ENCODE data around the gene OLFML2B.

OLFML2B gene

DNA sequence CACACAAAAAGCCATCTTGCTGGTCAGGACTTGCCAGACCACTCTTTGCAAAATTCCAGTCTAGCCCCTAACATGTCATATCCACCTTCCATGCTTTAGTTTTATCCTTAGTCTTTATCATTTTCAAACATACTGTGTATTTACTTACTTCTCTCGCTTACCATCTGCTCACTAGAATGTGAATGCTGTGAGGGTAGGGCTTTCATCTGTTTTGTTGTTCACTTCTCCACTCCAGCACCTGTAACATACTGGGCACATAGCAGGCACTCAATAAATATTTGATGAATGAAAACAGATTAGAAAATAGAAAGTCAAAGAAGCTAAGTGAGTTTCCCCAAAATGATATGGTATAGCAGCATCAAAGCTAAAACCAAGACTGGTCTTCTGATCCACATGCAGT lies 79.9 kb downstream of the OLFML2B start:
- Histone ChIP-seq H3K36me3 (peaks cover 34 to 81% (median 50%) of the 10 kb centered on the region in 11 experiments; a peak in 21 of 22 replicates), H3K4me2 (no peak overlapping the region), H3K9me3 (replicated peaks in 1 of 11) (no peaks in the 10 kb centered on the region), H3K4me3 (no peak overlapping the region), H3K27me3 (no peaks in the 10 kb centered on the region), H3K9ac (no peak overlapping the region), H3K4me1 (peaks cover 0 to 19% (median 2%) of the 10 kb centered on the region in 10 experiments; a peak in 10 of 20 replicates), H4K20me1 (no peaks in the 10 kb centered on the region; a peak in 1 of 22 replicates), H3K27ac (no peak overlapping the region)
- no peak for TF ChIP-seq Cebpa-rat (IDR thresholded peaks at IDR 0.05)

DNA sequence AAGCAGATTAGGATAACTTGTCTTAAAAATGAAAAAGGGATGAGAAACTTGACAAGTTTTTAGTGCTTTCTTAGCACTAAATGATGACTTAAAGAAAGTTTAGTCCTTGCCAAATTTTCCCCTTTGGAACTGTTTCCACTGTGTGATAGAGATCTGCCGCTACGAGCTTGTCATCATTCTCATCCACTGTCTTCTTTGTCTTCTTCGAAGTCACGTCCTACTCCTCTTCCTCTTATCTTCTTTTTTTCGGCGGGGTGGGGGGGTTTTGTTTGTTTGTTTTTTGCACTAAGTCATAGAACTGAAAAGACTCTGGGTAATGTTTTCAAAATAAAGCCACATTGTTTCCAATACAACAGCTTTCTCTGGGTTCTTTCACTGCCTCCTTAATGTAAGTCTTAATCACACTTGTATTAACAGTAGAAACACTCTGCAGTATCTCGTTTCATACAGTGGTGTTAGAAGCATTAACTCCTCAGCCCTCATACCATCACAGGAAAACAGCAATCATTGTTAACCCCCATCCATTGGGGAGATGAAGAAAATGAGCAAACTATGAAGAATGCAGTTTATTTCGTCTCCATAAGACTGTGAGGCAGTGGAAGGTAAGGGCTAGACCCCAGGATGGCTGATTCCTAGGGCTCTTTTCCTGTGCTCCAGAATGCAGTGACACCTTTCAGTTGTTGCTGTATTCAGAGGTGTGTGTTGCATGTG lies 81.8 kb downstream of the OLFML2B start:
- Histone ChIP-seq H3K9ac (no peak overlapping the region), H3K4me2 (no peak overlapping the region), H3K27me3 (no peaks in the 10 kb centered on the region), H3K4me1 (peaks cover 0 to 10% (median 2%) of the 10 kb centered on the region in 10 experiments; a peak in 6 of 20 replicates), H3K9me3 (replicated peaks in 1 of 11) (no peaks in the 10 kb centered on the region), H3K27ac (no peak overlapping the region), H3K36me3 (peaks cover 36 to 94% (median 53%) of the 10 kb centered on the region in 11 experiments; a peak in 21 of 22 replicates), H4K20me1 (no peaks in the 10 kb centered on the region; a peak in 1 of 22 replicates), H3K4me3 (no peak overlapping the region)
- TF ChIP-seq Cebpa-rat (IDR thresholded peaks at IDR 0.05), result no peak

DNA sequence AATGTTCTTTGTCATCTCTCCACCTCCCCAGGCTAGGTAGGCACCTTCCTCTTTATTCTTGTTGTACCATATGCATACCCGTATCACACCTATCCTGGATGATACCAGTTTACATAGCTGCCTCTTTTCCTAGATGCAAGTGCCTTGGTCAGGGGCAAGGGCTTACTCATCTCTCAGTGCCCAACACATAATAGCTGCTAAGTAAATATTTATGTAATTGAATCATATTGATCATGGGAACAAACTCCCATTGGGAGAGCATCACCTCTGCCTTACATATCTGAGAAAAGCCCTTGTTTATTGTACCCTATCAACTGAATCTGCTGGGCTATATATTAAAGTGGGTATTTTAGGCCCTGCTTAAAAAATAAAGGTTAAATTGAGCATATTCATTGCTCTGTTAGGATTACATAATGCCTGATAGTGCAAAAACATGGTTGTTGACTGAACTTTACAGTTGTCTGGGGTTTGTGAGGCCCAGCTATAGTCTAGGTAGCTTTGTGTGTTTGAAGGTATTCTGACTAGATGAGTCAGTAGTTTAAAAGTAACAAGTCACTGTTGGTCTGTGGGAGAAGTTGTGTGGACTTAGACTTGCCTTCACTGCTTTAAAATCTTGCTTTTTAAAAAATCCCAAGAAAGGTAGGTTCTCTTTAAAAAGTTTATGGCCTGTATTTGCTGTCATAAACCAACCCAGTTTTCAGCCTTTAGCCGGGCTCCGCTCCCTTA lies 82.6 kb downstream of the OLFML2B start:
- H3K4me1 ChIP-seq, result peaks cover 0 to 10% (median 2%) of the 10 kb centered on the region in 10 experiments; a peak in 6 of 20 replicates
- no peak overlapping the region for H3K4me3 ChIP-seq
- no peak overlapping the region for H3K4me2 ChIP-seq
- H3K36me3 ChIP-seq, result peaks cover 40 to 94% (median 57%) of the 10 kb centered on the region in 11 experiments; a peak in 21 of 22 replicates
- no peaks in the 10 kb centered on the region for H4K20me1 ChIP-seq
- no peaks in the 10 kb centered on the region for H3K9me3 ChIP-seq (replicated peaks in 1 of 11)
- TF ChIP-seq Cebpa-rat (IDR thresholded peaks at IDR 0.05), result no peak
- no peaks in the 10 kb centered on the region for H3K27me3 ChIP-seq
- H3K27ac ChIP-seq, result no peak overlapping the region
- no peak overlapping the region for H3K9ac ChIP-seq

DNA sequence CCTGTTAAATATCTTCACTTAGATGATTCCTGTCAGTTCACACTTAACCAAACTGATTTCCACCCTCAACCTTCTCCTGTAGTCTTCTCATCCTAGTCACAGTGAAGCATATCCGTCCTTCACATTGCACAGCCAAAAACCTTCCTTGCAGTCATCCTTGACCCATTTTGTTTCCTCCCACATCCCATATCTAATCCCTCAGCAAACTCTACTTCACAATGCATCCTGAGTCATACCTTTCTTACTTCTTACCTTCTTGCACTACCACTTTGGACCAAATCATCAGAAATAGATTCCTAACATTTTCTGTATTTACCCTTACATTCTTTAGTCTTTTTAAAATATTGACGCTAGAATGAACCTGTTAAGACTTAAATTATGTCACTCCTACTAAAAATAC lies 86.9 kb downstream of the OLFML2B start:
- Histone ChIP-seq H3K36me3 (peaks cover 9 to 67% (median 30%) of the 10 kb centered on the region in 11 experiments; a peak in 19 of 22 replicates), H4K20me1 (0 out of 22 replicates have a peak, but pooled peaks cover 0 to 6% (median 0%) of the 10 kb centered on the region in 11 experiments), H3K4me1 (peaks cover 19 to 41% (median 24%) of the 10 kb centered on the region in 10 experiments), H3K4me3 (no peak overlapping the region), H3K27ac (no peak overlapping the region), H3K4me2 (no peak overlapping the region), H3K9ac (no peak overlapping the region), H3K27me3 (no peaks in the 10 kb centered on the region), H3K9me3 (replicated peaks in 1 of 11) (no peaks in the 10 kb centered on the region)
- no peak for TF ChIP-seq Cebpa-rat (IDR thresholded peaks at IDR 0.05)

DNA sequence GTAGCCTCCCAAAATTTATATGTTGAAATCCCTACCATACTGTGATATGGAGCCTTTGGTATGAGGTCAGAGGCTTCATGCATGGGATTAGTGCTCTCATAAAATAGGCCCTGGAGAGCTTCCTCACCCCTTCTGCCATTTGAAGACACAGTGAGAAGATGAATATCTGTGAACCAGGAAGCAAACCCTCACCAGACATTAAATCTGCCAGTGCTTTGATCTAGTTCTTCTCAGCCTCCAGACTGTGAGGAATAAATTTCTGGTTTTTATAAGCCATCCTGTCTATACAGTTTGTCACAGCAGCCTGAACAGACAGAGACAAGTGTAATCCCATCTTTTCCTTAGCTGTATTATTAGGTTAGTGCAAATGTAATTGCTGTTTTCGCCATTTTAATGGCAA lies 88.4 kb downstream of the OLFML2B start:
- Histone ChIP-seq H3K4me1 (peaks cover 19 to 42% (median 24%) of the 10 kb centered on the region in 10 experiments), H4K20me1 (0 out of 22 replicates have a peak, but pooled peaks cover 0 to 6% (median 0%) of the 10 kb centered on the region in 11 experiments), H3K9ac (no peak overlapping the region), H3K27me3 (no peaks in the 10 kb centered on the region), H3K27ac (no peak overlapping the region), H3K36me3 (peaks cover 8 to 62% (median 22%) of the 10 kb centered on the region in 11 experiments; a peak in 14 of 22 replicates), H3K9me3 (replicated peaks in 1 of 11) (no peaks in the 10 kb centered on the region), H3K4me2 (no peak overlapping the region), H3K4me3 (no peak overlapping the region)
- no peak for TF ChIP-seq Cebpa-rat (IDR thresholded peaks at IDR 0.05)

DNA sequence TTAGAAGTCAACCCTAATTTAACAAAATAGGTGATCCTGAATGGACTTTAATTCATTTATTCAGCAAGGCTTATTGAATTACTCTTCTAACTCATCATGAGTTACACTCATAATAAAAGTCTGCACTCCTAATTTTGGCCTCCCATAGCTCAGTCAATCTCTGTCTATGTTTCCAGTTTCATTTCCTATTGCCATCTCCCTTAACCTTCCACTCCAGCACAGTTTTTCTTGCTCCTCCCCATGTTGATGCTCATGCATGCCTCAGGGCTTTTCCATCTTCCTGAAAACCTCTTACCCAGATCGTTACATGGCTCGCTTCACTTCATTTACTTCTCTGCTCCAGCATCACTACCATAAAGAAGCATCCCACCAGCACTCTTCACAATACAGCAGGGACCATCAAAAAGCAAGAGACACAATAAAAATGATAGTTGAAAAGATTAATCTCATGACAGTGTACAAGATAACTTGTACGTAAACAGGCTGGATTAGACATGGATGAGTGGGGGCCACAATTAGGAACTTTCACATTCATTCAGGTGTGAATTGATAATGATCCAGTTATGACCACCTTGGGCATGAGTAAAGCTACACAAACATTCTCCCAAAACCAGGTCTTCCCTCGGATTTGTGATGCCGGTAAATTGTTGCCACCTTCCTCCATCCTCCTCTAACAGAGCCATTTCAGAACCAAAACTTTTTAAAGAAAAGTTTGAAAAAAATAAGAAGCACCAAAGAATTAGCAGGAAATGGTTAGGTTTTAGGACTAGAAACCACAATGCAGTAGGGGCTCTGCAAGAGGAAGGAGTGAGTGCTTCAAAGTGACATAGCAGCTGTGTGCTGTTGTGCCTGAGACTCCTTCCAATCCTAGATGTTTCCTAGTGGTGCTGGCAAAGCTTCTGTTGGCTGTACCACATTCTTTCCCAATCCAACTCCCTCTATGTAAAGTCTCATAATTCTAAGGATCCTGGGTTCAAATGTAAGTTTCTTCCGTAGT lies 89.8 kb downstream of the OLFML2B start:
- TF ChIP-seq Cebpa-rat (IDR thresholded peaks at IDR 0.05), result no peak
- Histone ChIP-seq H3K9ac (no peak overlapping the region), H3K27me3 (no peaks in the 10 kb centered on the region), H3K4me2 (peak overlapping the region; percentile 52 to 73 (median 64)), H3K36me3 (peaks cover 8 to 64% (median 24%) of the 10 kb centered on the region in 11 experiments; a peak in 14 of 22 replicates), H3K4me1 (peaks cover 13 to 33% (median 23%) of the 10 kb centered on the region in 10 experiments), H3K4me3 (no peak overlapping the region), H4K20me1 (0 out of 22 replicates have a peak, but pooled peaks cover 0 to 6% (median 0%) of the 10 kb centered on the region in 11 experiments), H3K9me3 (replicated peaks in 1 of 11) (no peaks in the 10 kb centered on the region), H3K27ac (peak overlapping the region in 1 of 11 experiments; percentile 30; a peak in 1 of 22 replicates)
